ENCODE measurements around the gene PNPLA5. TPM values are rescaled to one million over a fixed set of nuclear protein-coding genes. Genes with fewer than 3 reads are reported as not detected.

Gene PNPLA5
- total RNA-seq, 1 experiment from 2014 or later = 5.5 TPM

GRCh38 chr22:43892183-43892894 is 526 bp upstream of the PNPLA5 start:
- Mint-ChIP-seq H3K36me3 (ENCODE audit: insufficient read depth in 1 of 3, low read depth in 3 of 3) (peaks cover 2 to 6% (median 5%) of the 10 kb centered on the region in 3 experiments; a peak in 3 of 7 replicates), H3K4me1 (peaks cover 0 to 17% of the 10 kb centered on the region in 2 experiments; a peak in 2 of 4 replicates), H3K4me3 (peak overlapping the region; percentile 66 to 84), H3K27ac (no peak overlapping the region), H3K9me3 (no peaks in the 10 kb centered on the region), H3K27me3 (ENCODE audit: low read depth) (peaks cover 41% of the 10 kb centered on the region)
- WGBS (ENCODE audit: extremely low coverage, insufficient read length, low lambda C conversion rate) = no CpG with 5 or more reads among the region's 15 CpGs
- no peak overlapping the region for H4K91ac ChIP-seq (ENCODE audit: insufficient read length, low read depth, low read length)
- no peaks in the 10 kb centered on the region for H3K79me1 ChIP-seq (ENCODE audit: insufficient read depth, low read depth, low read length, poor library complexity, severe bottlenecking)
- H3K79me2 ChIP-seq (ENCODE audit: insufficient read depth, low read length) = no peaks in the 10 kb centered on the region
- no peaks in the 10 kb centered on the region for H3K4me1 ChIP-seq (ENCODE audit: insufficient read depth, low read length)
- H2AK5ac ChIP-seq (ENCODE audit: insufficient read length, low read length) = no peak overlapping the region
- no peak overlapping the region for H2BK120ac ChIP-seq (ENCODE audit: low read depth, low read length, poor library complexity, severe bottlenecking)
- H3K9me3 ChIP-seq (ENCODE audit: control insufficient read depth, low read depth, low read length) = no peaks in the 10 kb centered on the region
- H3K14ac ChIP-seq (ENCODE audit: insufficient read depth, low read length) = peak overlapping the region; percentile 4; the same call in 1 of the 2 replicates
- H4K8ac ChIP-seq (replicated peaks; ENCODE audit: insufficient read length, low read depth, low read length) = no peak overlapping the region
- H2AFZ ChIP-seq (ENCODE audit: low read length) = no peak overlapping the region
- no peak overlapping the region for H3K56ac ChIP-seq (ENCODE audit: insufficient read length, low read depth, low read length)
- H3T11ph ChIP-seq (ENCODE audit: low read length) = no peak overlapping the region
- peak overlapping the region; percentile 71 for H3K4me2 ChIP-seq (ENCODE audit: insufficient read depth, insufficient read length, low read length)
- no peak overlapping the region for H3K27ac ChIP-seq (ENCODE audit: insufficient read length, low read depth, low read length)
- no peak overlapping the region for H2BK5ac ChIP-seq (ENCODE audit: insufficient read length, low read length)
- H2BK20ac ChIP-seq (ENCODE audit: low read depth, low read length, poor library complexity, severe bottlenecking) = no peak overlapping the region
- TF ChIP-seq CTCF (conservative IDR thresholded peaks at IDR 0.05) = no peak
- H3K18ac ChIP-seq (ENCODE audit: insufficient read length, low read depth, low read length) = no peak overlapping the region
- no peak overlapping the region for H2BK15ac ChIP-seq (ENCODE audit: low read depth, low read length)
- no peak overlapping the region for H3K23ac ChIP-seq (ENCODE audit: insufficient read length, low read depth, low read length)
- H3K9ac ChIP-seq (ENCODE audit: extremely low read depth, insufficient read length, low read length) = peak overlapping the region; percentile 34
- peaks cover 14% of the 10 kb centered on the region for H3K23me2 ChIP-seq (ENCODE audit: insufficient read length, low read depth, low read length, poor library complexity, severe bottlenecking)
- no peak overlapping the region for H4K5ac ChIP-seq (ENCODE audit: insufficient read length, low read depth, low read length)
- no peak overlapping the region for H3K4ac ChIP-seq (ENCODE audit: low read depth, low read length)
- no peaks in the 10 kb centered on the region for H4K20me1 ChIP-seq (ENCODE audit: control insufficient read depth, insufficient read depth, insufficient read length)
- DNase-seq = no peak
- H3K27me3 ChIP-seq (ENCODE audit: insufficient read depth, low read length) = no peaks in the 10 kb centered on the region; the same call in 1 of the 2 replicates
- H2BK12ac ChIP-seq (ENCODE audit: insufficient read length, low read depth, low read length) = no peak overlapping the region

Data from H9 (cell line).